LNCaP clone FGC (cell line): Measurements from ENCODE around the gene CACNA1C.

Experiments used
- DNase-seq: peaks from one replicate; pipeline ENCODE4 v3.0.0-alpha.2; 2011; ENCODE audit warnings: low read depth
- H3K4me3 ChIP-seq: 2 replicates; pipeline ENCODE4 v1.5.1; 2011; ENCODE audit warnings: mild to moderate bottlenecking, low read depth, low read length, control low read depth
- CTCF ChIP-seq: IDR thresholded peaks from 2 replicates; pipeline ENCODE4 v1.5.1; 2012; ENCODE audit warnings: mild to moderate bottlenecking; ENCODE audit not compliant: control insufficient read depth, insufficient read depth; ENCODE audit errors: extremely low read depth

CACNA1C gene

GRCh38 chr12:2147335-2147734 is 94.5 kb downstream of the CACNA1C start:
- no peak for DNase-seq
- TF ChIP-seq CTCF = no peak
- H3K4me3 ChIP-seq = no peak overlapping the region

GRCh38 chr12:2149091-2149490 is 96.3 kb downstream of the CACNA1C start:
- no peak for TF ChIP-seq CTCF
- no peak for DNase-seq
- no peak overlapping the region for H3K4me3 ChIP-seq

GRCh38 chr12:2150833-2151232 is 98.0 kb downstream of the CACNA1C start:
- no peak for DNase-seq
- no peak for TF ChIP-seq CTCF

GRCh38 chr12:2151391-2151790 is 98.6 kb downstream of the CACNA1C start:
- TF ChIP-seq CTCF = no peak
- no peak overlapping the region for H3K4me3 ChIP-seq
- no peak for DNase-seq

More at GRCh38 chr12:2150833-2151232, 98.0 kb downstream of the CACNA1C start:
- H3K4me3 ChIP-seq = no peak overlapping the region

GRCh38 chr12:2152134-2152533 is 99.3 kb downstream of the CACNA1C start:
- no peak for TF ChIP-seq CTCF
- H3K4me3 ChIP-seq = no peak overlapping the region
- no peak for DNase-seq

- H3K4me3 ChIP-seq = no peak overlapping the region
- no peak for TF ChIP-seq CTCF
- no peak for DNase-seq
Observed at GRCh38 chr12:2154050-2154449, 101.3 kb downstream of the CACNA1C start.

GRCh38 chr12:2154521-2154920 is 101.7 kb downstream of the CACNA1C start:
- DNase-seq = no peak
- H3K4me3 ChIP-seq = no peak overlapping the region
- no peak for TF ChIP-seq CTCF
